HG02798 (cell line): ENCODE data around the gene SIGLEC1.

Source experiments
- ATAC-seq: cut with Tn5 transposase; IDR thresholded peaks from one replicate; pipeline ENCODE4 v1.9.1; 2021; ENCODE audit warnings: mild to moderate bottlenecking; ENCODE audit not compliant: unreplicated experiment, poor library complexity

Gene SIGLEC1

DNA sequence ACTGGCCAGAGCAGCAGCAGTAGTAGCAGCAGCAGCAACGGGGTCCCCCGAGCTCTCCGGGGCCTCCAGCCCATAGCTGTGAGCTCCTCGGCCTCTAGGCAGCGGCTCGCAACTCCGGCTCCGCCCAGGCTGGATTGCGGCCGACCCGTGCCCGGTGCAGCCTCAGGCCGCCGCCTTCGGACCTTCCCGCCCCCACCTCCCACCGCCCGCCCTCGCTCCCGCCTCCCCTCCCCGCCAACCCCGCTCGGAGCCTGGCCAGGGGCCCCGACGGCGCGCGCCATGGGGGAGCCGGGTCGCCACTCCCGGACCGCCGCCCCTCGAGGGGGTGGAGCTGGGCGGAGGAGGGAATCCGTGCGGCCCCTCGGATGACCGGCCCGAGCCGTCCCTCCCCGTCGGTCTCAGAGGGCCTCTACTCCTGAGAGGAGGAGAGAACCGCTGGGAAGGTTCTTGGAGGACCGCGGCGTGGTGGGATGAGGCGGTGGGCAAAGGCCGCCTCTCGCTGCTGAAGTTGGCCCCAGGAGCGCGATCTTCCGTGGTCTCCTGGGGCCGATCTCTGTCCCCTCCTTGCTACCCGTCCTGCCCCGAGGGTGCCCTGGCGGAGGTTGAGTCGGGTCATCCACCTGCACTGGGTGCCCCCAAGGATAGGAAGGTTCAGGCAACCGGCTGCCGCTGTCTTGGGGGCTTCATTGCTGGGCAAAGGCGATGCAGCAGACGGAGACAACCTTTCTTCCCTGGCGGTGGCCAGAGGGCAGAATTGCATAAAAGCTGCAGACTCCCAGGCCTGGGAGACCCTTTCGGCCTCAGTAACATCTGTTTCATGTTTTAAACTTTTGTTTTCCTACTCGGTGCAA is 30.2 kb downstream of the SIGLEC1 start, which contains the start of gene ADAM33:
Gene ADAM33, minus strand, starts transcription at position 80 of the 851 bp plus-strand sequence. Its CDS starts 6 bp downstream, at position 74.
- no peak for ATAC-seq

DNA sequence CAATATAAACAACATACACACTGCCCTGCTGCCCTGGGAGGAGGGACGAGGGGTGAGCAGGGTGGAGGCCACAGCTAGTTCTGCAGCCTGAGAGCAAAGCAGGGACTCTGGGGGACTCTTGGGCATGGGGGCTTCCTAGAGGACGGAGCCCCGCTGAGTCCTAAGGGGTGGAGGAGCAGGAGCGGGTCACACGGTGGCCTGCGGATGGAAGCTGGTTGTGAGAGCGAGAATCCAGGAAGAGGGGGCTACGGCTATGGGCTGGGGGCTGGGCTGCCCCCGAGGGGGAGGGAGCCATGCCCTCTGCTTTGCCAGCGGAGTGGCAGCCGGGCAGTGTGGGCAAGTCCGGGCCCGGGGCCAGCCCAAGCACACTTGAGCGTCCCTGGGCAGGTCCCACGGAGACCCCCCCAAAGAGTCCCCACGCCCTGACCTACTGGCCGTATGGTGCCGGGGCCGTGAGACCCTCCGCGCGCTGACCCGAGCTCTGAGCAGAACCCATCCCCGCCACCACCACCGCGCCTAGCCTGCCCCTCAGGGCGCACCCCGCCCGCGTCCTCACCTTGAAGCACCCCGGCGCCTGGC is 31.0 kb downstream of the SIGLEC1 start:
- no peak for ATAC-seq

DNA sequence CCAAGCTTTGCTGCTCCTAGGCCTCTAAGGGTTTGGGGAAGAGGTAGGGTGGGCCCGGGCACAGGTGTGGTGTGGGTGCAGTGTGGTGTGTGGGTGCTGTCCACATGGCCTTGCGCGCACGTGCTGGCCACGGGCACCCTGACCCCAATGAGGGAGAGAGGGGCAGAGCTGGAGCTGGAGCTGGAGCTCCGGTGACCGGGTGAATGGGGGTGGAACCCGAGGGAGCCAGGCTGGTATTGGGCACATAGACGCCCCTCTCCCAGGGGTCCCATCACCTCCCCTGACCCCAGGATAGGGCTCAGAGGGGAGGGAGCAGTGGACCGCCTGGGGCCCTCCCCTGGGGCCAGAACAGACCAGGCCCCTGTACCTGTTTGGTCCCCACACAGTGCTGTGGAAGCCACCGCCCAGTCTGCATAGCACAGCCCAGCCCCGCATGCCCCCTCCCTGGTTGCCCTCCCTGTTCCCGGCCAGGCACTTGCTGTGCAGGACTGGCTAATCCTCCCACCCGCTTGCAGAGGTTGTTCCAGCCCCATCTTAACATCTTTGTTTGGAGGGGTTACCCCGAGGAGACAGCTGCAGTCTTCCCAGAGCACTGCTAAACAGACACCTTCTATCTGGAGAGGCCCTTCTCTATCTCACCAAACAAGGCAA is 31.6 kb downstream of the SIGLEC1 start:
- no peak for ATAC-seq

DNA sequence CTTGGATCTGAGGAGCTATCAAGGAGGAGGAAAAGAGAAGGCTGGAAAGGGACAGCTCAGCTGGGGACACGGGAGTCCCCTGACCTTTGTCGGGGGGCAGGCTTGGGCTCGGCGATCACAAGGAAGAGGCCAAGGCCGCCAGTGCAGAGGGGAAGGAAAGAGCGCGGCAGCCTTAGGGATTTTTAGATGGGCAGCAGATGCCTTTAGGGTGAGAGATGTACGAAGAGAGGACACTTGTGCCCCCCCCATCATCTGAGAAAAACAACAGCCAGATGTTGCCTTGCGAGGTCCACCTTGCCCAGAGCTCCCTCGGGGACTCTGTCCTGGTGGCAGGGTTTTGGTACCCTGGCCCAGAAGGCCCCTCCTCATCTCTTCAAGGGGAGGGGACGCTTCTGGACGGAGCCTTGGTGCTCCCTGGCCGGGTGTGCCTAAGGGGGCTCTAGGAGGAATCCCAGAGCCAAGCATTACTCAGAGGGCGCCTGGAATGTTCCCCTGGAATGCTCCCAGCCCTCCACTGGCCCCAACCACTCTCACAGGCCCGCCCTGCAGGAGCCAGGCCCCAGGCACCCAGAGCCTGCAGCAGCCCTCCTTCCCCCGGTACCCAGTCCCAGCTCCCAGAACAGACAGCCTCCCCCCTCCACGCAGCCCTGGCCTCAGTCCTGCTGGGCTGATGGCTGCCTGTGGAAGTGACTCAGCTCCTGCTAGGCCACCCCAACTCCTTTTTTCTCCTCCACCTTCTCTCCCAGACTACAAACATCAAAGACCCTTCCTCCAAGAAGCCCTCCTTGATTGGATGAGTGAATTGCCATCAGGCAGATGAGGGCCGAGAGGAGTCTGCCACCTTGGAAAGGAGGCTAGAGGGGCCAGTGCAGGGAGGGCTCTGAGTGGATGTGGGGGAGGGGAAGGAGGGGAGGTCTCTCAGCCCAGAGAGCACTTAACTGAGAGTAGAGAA is 32.4 kb downstream of the SIGLEC1 start:
- ATAC-seq = no peak

DNA sequence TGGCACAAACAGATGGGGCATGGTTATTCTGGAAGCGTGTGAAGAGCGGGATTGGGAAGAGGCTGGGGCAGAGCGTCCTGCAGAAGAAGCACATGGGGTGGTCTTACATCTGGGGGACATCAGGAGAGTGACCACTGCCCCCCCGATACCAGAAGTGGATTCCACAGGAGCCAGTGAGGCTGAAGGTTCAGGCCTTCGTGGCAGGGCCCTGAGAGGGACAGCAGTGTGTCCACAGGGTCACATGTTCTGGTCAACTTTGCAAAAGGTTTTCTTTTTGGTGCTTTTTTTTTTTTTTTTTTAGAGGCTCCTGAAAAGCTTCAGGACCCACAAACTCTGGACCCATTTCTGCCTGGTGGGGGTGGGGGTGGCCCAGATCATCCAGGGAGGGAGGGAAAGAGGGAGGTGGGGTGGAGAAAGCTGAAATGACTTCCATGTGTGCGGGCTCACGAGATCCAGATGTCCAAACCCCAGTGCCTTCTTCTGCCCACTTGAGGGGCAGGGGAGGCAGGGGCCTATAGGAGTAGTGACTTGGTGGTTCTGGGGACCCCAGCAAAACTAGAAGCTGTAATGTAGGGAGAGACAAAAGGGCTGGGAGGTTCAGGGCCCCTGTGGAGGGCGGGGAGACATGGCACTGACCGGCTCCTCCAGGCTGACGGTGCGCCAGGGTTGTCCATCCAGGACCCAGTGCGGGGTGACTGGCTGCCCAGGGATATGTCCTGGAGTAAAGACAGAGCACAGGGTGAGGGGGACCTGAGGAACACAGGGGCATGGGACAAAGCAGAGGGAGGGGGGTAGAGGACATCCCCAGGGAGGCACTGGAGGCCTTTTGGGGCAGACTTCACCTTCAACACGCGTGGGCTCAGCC is 33.3 kb downstream of the SIGLEC1 start:
- ATAC-seq = no peak

DNA sequence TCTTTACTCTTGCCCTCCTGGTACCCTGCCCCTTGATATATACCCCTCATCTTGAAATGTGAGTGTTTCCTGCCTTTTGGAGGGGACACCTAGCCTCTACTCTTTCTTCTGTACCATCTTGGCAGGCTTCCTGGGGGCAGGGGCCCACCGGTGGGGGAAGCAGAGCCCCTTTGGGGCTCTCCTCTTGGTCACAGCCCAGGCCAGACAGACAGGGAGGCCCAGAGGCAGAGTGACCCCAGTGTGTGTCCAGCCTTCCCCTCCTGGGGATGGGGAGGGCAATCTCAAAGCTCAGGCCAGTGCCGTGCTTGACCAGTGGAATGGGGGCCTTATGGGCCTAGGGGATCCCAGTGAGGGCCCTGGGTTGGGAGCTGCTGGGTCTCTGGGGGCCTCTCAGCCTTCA is 34.2 kb downstream of the SIGLEC1 start:
- no peak for ATAC-seq

DNA sequence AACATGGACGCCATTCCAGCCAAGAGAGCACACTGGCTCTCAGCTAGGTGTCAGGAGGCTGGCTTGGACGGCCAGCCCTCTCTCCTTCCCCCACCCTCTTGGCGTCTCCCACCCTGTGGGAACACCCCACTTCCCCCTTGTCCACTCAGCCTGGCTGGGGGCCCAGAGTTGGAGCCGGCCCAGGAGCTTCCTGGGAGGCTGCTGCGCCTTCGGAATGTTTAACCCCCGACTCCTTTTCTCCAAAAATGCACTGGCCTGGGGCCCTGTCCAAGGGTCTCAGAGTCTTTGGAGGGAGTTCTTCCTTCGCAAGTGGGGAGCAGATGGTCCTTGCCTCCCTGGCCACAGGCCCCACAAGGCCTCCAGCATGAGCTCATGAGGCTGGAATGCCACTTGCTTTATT is 34.7 kb downstream of the SIGLEC1 start:
- no peak for ATAC-seq

DNA sequence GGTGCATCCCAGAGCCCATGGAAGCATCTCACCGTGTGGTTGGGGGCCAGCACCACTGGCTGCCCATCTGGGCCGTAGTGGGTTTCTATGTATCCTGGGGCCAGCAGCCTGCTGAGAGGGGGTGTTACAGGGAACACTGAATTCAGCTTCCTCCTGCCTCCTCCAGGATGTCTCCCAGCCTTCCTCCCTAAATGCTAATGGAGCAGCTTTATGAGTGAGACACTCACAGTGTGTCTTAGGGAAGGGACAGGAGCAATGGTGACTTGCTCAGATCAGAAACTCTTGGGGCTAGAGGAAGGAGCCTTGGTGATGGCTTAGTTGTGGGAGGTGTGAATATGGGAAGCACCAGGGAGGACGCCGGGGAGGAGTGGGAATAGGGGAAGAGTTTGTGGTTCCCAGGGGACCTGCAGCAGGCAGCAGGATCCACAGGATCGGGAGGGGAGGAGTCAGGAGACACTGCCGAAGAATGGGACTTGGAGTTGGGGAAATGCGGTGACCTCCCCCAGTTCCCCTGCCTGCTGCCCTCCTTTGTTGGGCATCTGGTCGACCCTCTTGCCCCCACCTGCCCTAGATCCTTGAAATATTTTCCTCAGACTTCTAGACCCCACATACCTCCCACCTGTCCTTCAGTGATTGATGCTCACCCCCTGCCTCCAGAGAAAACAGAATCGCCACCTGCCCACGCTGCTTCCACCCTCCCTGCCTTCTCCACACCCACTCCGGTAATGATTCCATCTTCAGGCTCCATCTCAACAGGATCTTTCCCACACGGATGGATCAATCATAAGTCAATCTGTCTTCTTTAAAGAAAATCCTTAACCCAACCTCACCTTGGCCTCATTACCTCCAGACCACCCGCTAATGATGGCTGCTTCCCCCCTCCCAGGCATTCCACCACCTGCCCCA is 37.2 kb downstream of the SIGLEC1 start:
- ATAC-seq = no peak

DNA sequence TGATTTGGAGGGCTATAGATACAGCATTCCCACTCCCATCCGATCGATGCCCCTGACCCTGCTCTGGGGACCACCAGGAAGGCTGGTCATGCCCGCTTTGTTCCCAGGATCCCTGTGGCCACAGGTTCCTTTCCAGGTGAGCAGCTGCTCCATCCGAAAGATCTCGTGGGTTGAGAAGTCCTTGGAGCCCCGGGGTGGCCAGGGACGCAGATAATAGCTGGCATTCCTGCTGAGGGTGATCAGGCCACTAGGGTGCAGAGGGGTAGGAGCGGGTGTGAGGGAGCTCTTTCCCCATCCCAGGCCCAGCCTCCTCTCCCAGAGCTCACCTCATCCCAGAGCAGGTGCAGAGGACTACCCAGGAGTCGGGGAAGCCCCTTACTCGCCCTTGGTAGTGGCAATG is 38.0 kb downstream of the SIGLEC1 start:
- ATAC-seq = no peak

DNA sequence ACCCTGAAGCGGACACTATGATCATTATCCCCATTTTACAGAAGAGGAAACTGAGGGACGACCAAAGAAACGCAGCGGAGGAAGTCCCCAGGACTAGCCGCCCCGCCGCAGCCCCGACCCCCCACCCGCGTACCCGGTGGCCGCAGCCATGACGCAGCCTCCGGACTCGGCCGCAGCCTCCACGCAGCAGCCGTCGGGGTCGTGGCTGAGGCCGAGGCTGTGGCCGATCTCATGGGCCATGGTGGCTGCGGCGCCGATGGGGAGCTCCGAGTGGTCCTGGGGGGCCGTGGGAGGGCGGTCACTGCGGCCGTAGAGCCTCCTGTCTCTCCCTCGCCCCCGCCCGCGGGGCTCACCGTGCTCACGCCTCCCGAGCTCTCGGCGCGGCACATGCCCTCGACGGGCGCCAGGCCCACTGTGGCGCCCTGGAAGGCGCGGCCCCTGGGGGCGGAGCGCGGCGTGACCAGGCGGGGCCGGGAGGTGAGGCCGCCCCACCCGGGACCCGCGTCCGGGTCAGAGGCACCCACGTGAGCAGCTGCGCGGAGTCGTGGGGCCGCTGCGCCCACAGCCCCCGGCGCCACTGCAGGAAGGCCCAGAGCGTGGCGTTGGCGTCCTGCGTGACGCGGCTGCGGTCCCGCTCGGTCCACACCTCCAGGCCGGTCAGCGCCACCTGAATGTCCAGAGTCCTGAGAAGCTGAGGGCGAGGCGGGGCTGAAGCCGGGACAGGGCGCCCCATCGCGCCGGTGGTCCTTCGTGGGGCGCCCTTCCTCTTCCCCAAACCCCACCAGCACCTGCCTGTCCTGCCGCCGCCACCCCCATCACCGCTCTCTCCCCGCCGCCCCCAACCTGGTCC is 39.0 kb downstream of the SIGLEC1 start:
- ATAC-seq = no peak

DNA sequence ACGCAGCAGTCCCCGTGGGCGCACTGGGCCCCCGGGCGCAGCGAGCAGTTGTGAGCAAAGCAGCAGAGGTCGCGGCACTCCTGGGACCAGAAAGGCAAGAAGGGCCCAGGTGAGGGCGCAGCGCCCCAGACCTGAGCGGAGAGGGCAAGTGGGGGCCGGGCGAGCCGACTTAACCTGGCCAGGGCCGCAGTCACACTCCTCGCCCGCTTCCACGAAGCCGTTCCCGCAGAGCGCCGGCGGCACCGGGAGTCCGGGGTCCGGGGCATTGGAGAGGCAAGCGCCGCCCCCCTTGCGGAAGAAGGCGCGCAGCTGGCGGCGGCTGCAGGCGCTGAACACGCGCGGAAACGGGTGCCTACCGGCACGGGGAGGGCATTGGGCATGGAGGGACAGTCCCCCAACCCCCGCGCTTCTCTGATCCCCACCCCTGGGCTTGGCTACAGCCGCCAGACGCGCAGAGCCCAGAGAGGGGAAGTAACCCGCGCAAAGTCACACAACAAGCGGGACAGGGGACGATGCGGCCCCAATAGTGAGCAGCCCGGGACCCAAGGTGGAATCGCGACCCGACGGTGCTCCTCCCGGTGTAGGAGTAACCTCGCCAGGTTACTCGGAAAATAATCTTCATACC is 39.7 kb downstream of the SIGLEC1 start:
- no peak for ATAC-seq

DNA sequence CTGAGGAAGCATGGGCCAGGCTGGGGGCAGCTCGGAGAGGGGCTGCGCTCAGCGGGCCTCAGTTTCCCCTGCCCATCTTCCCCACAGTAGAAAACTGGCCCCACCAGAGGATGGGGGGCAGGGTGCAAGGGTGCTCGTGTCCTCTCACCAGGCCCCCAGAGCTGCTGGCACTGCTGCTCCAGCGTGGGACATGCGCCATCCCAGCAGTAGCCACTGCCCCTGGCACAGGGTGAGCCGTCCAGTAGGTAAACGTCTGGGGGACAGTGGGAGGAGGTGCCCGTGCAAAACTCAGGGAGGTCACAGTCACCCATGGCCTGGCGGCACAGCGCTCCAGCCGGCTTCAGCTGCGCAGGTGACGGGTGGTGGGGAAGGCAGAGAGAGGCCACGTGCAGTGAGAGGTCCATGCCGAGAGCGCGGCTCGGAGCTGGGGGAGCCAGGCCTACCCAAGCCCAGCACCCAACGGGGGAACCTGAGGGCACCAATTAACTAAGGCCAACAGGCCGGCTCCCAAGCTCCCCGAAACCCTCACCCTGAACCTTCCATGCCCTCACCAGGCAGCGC is 40.3 kb downstream of the SIGLEC1 start:
- ATAC-seq = no peak

DNA sequence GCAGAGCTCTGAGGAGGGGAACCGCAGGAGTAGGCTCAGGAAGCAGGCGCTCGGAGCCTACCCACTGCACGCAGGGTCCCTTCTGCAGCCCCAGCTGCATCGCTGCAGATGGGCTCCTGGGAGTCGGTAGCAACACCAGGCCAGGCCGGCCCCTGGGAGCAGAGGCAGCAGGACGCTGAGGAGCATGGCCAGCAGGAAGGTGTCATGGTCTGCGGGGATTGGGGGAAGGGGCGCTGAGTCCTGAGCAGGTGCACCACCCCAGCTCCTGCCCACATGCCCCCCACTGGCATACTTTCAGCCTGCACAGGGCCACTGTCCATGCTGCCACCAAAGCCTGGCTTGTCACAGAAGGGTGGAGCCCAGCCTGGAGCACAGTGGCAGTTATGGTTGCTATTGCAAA is 41.5 kb downstream of the SIGLEC1 start:
- no peak for ATAC-seq

DNA sequence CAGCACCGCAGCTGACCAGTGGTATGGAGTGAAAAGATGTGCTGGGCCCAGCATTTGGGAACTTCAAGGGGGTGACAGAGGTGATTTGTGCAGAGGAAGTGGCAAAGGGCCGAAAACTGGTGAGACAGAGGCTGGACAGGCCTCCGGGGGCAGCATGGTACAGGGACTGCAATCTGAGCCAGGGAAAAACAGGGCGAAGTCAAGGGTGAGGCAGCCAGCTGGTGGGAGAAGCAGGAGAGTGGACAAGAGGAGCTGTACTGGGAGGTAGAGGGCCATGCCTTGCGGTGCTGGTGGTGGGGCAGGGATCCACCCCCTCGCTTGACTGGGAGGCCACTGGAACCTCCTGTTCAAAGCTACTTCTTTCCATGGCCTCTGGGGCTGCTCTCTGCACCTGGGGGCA is 41.9 kb downstream of the SIGLEC1 start:
- no peak for ATAC-seq

DNA sequence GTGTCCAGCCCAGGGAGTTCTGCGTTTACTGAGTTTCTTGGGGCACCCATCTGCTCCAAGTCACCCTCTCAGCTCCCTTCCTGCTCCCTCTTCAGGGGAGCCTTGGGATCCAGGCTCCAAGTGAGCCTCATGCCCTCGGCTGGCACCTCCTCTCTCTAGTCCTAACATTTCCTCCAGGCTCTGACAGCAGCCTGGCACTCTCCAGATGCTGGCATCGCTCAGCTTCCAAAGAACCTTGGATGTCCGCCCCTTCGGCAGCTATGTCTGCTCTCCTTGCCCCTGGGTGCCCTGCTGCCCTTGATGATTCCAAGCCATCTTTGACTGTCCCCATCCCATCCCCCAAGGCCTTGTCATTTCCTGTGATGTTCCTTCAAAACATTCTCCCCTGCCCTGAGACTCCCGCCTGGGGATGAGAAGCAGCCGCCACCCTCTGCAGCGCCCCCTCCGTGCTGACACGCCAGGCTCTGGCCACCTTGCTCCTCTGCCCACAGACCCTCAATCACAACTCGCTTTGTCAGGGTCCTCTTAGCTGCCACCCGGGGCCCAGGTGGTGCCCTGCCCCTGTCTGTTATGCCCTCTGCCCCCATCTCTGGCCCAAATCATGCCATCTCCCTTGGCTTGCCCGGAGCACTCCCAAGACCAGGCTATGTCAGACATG is 42.6 kb downstream of the SIGLEC1 start:
- ATAC-seq = no peak

DNA sequence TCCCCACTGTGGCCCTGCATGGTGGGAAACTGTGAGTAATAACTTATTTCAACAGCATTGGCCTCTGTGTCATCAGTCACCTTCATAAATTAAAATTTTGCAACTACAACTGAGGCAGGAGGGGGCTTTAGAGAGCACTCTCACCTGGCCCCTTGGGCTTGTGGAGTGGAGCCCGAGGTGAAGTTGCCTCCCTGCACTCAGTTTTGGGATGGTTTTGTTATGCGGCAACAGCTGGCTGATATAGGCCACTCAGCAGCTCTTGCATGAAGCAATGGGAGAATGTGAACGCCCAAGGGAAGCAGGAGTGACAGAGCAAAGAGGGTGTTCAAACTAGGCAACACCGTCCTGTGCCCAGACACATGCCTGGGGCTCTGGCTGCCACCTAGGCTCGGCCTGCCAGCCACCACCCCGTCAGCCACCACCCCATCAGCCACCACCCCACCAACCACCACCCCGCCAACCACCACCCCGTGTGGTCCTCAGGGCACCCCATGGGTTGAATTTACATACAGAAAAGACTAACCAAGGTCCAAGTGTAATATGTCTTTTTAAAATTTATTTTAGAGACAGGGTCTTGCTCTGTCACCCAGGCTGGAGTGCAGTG is 44.9 kb downstream of the SIGLEC1 start:
- ATAC-seq = no peak
